ENCODE measurements around the gene CDC42EP1.

- TF ChIP-seq CTCF (IDR thresholded peaks at IDR 0.05 in 4 of 5, conservative IDR thresholded peaks at IDR 0.05 in 1 of 5) (no peak), POLR2A (IDR thresholded peaks at IDR 0.05) (no peak)
Measured at GRCh38 chr22:37525073-37525745, 35.1 kb upstream of the CDC42EP1 start.

All from gastrocnemius medialis (tissue), 4 donors.